AG04450 (cell line): ENCODE data around the gene NFATC2. TPM values are rescaled to one million over a fixed set of nuclear protein-coding genes. Genes with fewer than 3 reads are reported as not detected.

Experiments
- CTCF ChIA-PET: fragments of 300-600, 350-600 bp; formaldehyde crosslinking; extraction: SDS; loops from one replicate; lab custom pipeline; 2022; ENCODE audit warnings: antibody characterized with exemption, inconsistent platforms; lab: Charles Lee
- POLR2A ChIA-PET: fragments of 350-600 bp; formaldehyde crosslinking; extraction: SDS; loops from one replicate; lab custom pipeline; 2021; ENCODE audit warnings: antibody characterized with exemption, inconsistent platforms; lab: Yijun Ruan, JAX
- DNase-seq: peaks from one replicate; pipeline ENCODE4 v3.0.0-alpha.2; 2011; ENCODE audit warnings: low read depth, low spot score
- H3K27ac ChIP-seq: one replicate; pipeline ENCODE4 v1.5.1; 2012; ENCODE audit warnings: low read depth, low read length, control low read depth
- H3K27me3 ChIP-seq: one replicate; pipeline ENCODE4 v1.6.0; 2012; ENCODE audit warnings: low read length; ENCODE audit not compliant: control insufficient read depth, insufficient read depth
- H3K4me3 ChIP-seq: 2 replicates; pipeline ENCODE4 v1.5.1; 2011; ENCODE audit warnings: mild to moderate bottlenecking, low read depth, low read length, control low read depth
- H3K9me3 ChIP-seq: 2 replicates; pipeline ENCODE4 v1.5.1; 2012; ENCODE audit warnings: low read length; ENCODE audit not compliant: control insufficient read depth, insufficient read depth
- polyA plus RNA-seq: library from polyadenylated mRNA; depleted of rRNA; stranded (reverse); fragments of >200 nt; gene quantifications from 2 replicates; pipeline ENCODE4 v1.2.3, GENCODE V29; 2011
- TF ChIP-seq, protein P1 (sequence below): IDR thresholded peaks from 2 replicates; pipeline ENCODE4 v1.5.1; 2011; ENCODE audit warnings: low read depth, low read length, control low read depth, inconsistent platforms

The NFATC2 gene
- polyA plus RNA-seq, 1 experiment: 0.07 TPM

DNA sequence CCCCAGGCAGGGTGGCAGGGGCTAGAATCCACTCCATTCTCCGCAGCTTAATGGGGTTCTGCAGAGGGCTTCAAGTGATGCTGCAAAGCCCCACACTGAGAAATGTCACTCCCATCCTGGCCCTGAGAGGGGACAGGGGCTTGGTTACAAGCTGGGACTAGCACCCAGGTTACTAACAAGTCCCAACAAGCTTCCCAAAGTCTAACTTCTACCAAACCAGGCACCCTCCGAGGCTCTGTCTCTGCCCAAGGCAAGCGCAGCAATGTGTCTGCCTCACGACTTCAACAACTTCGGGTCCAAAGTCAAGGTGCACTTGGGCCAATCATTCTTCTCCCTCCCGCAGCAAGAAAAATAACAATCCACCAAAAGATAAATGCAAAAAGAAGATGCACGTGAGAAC, 45.6 kb downstream of the NFATC2 start:
- Histone ChIP-seq H3K4me3 (no peak overlapping the region), H3K27ac (no peak overlapping the region), H3K27me3 (no peaks in the 10 kb centered on the region), H3K9me3 (no peaks in the 10 kb centered on the region; the same call in 1 of the 2 replicates)
- ChIA-PET CTCF (no interaction called here), POLR2A (no interaction called here)
- TF ChIP-seq, protein P1, sequence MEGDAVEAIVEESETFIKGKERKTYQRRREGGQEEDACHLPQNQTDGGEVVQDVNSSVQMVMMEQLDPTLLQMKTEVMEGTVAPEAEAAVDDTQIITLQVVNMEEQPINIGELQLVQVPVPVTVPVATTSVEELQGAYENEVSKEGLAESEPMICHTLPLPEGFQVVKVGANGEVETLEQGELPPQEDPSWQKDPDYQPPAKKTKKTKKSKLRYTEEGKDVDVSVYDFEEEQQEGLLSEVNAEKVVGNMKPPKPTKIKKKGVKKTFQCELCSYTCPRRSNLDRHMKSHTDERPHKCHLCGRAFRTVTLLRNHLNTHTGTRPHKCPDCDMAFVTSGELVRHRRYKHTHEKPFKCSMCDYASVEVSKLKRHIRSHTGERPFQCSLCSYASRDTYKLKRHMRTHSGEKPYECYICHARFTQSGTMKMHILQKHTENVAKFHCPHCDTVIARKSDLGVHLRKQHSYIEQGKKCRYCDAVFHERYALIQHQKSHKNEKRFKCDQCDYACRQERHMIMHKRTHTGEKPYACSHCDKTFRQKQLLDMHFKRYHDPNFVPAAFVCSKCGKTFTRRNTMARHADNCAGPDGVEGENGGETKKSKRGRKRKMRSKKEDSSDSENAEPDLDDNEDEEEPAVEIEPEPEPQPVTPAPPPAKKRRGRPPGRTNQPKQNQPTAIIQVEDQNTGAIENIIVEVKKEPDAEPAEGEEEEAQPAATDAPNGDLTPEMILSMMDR: no peak
- DNase-seq: no peak

DNA sequence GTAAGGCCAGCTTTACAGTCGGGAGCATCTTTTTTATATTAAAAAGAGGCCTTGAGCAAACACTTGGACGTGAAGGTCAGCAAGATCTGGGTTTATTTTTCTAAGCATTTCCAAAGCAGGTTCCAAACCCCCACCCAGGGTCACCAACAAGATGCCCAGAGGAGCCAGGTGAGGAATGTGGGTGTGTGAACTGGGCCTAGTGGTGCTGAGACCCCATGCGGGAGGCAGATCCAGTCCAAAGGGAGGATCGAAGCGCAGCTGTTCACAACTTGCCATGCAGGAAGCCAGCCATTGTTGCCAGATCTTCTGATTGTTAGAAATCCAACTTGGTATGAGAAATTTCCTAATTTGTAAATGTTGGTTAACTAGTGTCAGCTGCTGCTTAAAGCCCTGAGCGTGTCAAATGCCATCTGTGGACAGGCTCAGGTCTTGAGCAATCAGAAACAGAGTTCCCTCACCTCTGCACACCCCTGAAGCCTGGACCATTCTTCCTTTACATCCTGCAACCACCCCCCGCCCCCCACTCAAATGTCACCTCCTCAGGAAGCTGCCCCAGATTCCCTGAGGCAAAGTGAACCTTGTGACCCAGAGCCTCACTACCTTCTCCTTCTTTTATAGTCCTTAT, 46.5 kb downstream of the NFATC2 start:
- POLR2A ChIA-PET: no interaction called here
- H3K4me3 ChIP-seq: no peak overlapping the region
- no peak for DNase-seq
- no peaks in the 10 kb centered on the region for H3K27me3 ChIP-seq
- no peaks in the 10 kb centered on the region; the same call in 1 of the 2 replicates for H3K9me3 ChIP-seq
- CTCF ChIA-PET: interaction anchor here (1.0 kb wide), 1 partner anchor 509 kb away, joined by 3 read pairs; no protein-coding TSS in a partner anchor
- TF ChIP-seq, protein P1: no peak
- H3K27ac ChIP-seq: no peak overlapping the region

DNA sequence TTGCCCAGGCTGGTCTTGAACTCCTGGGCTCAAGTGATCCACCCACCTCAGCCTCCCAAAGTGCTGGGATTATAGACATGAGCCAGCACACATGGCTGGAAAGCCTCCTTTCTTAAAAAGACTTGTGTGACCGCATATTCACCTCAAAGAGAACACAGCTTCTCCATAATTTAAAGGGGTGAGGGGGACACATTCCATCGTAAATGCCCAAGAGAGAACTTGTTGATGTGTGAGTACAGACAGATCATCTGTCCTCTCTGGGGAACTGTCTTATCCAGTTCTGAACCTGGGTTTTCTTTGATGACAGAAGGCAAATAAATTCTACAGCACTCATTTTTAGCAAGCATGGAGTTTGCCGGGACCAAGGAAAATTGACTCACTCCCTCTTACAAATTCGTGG, 47.2 kb downstream of the NFATC2 start:
- TF ChIP-seq, protein P1: no peak
- DNase-seq: no peak
- Histone ChIP-seq H3K27ac (no peak overlapping the region), H3K4me3 (no peak overlapping the region), H3K9me3 (no peaks in the 10 kb centered on the region; the same call in 1 of the 2 replicates), H3K27me3 (no peaks in the 10 kb centered on the region)
- ChIA-PET CTCF (interaction anchor here (1.0 kb wide), 1 partner anchor 508 kb away, joined by 3 read pairs; no protein-coding TSS in a partner anchor), POLR2A (interaction anchor here (0.9 kb wide), 1 partner anchor 91 kb away, joined by 3 read pairs; no protein-coding TSS in a partner anchor)

DNA sequence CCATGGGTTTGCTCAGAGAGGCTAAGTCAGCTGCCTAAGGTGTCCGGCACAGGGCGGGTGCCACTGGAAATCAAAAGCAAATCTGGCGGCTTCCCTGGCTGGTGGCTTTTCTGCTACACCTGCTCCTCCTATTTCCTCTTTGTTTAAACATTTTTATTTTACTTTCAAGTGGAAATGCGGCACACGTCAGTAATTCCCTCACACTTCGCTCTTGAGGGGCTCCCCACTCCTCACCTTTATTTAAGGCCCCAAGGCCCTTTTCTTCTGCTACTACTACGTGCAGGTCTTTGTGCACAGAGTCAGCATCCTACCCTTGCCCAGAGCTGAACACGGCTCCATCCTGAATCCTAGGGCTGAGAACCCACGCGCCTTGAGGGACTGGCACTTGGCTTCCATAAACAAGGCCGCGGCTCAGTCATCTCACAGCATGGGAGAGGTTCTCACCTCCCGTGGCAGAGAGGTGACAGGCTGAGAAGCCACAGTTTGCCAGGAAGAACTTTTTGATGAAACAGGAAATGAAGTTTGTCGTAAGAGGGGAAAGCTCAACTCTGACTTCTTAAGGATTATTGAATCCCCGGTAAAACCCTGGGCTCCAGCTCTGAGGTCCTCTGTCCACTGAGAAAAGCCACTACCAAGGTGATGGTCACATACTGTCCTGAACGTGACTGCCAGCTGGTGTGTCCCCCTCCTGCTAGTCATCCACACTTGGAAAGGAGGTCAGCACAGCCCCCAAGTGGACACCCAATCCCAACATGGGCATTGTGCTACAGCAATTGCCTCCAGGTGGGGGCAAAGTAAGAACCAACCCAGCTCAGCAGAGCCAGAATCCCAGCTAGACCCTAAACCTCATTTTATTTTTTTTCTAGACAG, 48.0 kb downstream of the NFATC2 start:
- TF ChIP-seq, protein P1: no peak
- H3K9me3 ChIP-seq: no peaks in the 10 kb centered on the region; the same call in 1 of the 2 replicates
- POLR2A ChIA-PET: interaction anchor here (0.9 kb wide), 1 partner anchor 92 kb away, joined by 3 read pairs; no protein-coding TSS in a partner anchor
- H3K27ac ChIP-seq: no peak overlapping the region
- H3K27me3 ChIP-seq: no peaks in the 10 kb centered on the region
- CTCF ChIA-PET: interaction anchor here (0.6 kb wide), 1 partner anchor 92 kb away, joined by 3 read pairs; no protein-coding TSS in a partner anchor
- no peak for DNase-seq
- no peak overlapping the region for H3K4me3 ChIP-seq
